NCI-H345 (cell line): ENCODE data around the gene GADD45G.
A peak's percentile ranks its signal among the peaks of the same experiment; 100 is the strongest.

ENCODE experiments used
- DNase-seq: peaks from one replicate; lab custom pipeline; 2025; lab: John Stamatoyannopoulos, UW

Gene GADD45G

DNA sequence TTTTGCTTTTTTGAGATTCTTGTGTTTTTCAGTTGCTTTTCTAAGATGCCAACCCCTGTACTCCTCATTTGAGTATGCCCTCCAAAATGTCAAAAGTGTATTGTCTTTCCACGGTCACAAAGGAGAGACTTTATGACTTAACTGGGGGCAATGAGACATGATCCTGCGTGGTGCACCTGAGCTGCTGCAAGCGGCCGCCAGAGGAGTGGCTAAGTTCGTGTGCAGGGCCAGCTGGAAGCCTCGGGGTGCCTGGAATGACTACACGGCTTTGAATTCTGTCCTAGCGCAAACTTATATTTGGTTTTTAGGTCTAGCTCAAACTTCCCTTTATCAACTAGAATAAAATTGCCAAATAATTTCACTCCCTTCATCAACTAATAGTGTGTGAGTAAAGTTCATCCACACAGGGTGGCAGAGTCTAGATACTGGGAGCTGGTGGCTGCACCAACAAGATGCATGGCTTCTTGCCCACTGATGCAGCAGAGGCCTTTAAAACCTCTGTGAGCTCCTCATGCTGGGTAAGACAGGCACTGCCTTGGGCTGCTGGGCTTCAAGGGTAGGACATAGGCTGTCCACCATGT lies 4.7 kb downstream of the GADD45G start:
- no peak for DNase-seq

DNA sequence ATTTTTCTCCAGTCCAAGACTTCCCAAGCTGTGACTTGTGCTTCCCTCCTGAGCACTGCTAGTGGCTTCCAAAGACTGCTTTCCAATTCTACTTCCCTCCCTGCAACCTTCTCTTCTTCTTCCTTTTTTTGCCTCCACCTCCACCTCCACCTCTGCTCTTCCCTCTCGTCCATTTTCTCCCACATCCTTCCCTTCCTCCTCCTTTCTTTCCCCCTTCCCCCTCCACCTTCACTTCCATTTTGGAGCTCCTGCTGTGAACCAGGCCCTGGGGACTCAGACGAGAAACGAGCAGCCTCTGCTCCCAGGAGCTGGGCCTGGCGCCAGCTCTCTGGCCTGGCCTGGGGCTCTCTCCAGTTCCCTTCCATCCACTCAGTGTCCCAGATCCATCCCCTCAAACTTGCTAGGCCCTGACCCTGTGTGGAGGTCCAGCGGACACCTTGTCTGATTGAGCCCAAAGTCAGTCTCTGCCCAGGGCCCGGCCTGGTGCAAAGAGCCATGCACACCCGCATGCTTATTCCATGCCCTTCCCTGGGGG lies 5.6 kb downstream of the GADD45G start:
- peak; percentile 20 for DNase-seq

DNA sequence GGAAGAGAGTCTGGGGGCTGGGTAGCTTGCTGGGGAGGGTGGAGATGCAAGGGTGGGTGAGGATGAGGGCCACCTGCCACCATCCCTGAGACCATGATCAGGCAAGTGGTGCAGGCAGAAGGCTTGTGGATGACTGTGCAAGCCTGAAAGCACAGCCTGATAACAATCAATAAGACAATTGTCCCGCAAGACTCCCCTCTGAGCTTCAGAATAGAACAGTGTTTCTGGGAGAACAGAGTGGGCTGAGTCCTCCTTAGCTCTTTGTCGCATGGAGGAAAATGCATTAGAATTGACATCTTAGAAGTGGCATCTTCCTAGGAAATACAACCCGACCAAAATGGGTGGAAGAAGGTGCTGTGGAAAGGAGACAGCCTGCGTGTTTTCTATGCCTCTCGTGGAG lies 6.6 kb downstream of the GADD45G start:
- DNase-seq = peak; percentile 53

DNA sequence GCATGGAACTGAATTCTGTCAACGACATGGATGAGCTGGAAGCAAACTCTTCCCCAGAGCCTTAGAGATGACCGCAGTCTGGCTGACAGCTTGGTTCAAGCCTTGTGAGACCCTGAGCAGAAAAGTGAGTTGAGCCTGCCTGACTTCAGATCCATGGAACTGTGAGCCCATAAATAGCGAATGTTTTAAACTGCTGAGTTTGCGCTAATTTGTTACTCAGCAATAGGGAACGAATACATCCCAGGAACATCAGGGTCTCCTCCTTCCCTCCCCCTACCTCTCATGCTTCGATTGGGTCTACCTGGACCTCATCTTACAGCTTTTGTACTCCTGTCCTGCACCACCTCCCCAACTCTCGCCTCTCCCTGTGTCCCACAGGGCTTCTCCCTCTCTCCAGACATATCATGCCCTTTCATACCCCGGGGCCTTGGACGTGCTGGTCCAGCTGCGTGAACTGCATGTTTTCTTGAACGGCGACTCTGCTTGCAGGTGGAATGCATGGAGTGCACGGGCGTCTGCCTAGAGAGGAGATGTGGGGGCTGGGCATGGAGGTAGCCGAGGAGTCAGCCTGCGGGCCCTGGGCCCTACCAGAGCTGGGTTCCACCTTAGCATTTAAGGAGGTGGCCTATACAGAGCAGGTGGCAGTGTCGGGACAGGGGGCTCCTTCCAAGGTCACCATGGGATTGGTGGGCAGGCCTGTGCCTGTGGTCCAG lies 7.9 kb downstream of the GADD45G start:
- DNase-seq = no peak

DNA sequence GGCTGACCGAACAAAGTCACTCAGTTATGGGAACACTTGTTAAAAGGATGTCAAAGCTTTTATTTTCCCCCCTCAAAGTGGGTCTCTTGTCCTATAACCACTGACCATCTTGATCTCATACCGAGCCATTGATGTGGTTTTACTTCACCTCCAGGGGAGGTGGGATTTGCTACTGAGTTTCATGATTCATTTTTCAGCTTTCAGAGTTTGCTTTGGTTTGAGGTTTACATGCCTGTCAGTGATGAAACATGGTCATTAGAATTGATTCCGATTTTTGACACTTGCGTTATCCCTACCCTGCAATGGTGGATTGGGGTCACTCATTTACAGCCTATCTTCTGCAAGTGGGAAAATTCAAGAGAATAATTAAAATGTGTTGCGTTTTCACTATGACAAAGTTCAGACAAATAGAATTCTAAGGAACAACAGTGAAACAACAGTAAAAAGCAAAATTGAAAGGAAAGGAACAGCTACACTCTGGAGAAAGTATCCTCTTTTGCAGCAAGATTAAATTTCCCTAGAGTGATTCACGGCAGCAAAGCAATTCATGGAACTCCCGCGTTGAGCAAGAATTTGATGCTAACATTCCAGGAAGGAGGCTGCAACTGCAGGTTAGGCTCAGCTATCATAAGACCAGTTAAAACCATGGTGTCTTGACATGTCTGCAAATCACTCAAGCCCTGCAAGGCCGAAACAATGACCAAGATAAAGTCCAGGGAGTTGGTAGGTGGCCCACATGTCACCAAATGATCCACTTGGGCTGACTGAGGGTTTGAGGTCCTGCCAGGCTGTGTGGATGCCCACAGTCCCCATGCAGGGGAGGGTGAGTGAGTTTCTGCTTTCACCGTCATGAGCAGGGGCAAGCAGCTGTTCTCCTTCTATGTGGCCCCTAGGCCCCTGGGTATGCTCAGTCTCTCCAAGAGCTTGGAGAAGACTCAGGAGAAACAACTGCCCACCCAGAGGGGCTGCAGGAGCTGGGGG lies 9.4 kb downstream of the GADD45G start:
- DNase-seq = no peak

DNA sequence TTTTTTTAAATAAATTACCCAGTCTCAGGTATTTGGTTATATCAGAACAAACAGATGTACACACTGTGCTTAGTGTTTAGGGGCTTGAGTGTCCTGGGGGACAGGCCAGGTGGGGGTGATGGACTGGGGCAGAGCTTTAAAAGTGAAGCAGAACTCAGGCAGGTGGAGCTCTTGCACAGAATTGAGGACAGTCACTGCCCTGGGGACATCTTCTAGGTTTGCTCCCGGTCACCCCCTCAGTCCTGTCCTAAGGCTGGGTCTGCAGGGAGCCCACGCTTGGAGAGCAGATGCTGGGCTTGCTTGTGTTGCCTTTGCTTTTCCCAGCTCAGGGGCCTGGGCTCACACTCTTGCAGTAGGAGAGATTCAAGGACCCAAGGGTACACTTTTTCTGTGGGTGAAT lies 10.8 kb downstream of the GADD45G start:
- no peak for DNase-seq

DNA sequence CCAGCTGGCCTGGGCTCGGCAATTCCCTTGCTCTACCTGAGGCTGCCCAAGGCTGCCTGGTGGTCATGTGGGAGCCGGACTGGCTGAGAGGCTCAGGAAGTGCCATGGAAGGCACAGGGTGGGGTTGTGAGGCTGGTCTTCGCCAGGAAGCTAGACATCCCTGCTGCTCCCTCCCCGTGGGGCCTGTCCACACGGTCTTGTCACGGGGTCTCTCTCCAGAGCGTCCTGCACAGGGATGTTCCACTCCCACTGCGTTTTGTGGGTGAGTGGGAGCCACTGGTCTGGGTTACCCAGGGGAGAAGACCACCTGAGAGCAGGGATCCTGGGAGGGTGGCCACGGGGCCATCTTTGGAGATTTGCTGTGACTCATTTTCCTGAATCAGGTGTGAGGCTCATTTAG lies 11.6 kb downstream of the GADD45G start:
- no peak for DNase-seq

DNA sequence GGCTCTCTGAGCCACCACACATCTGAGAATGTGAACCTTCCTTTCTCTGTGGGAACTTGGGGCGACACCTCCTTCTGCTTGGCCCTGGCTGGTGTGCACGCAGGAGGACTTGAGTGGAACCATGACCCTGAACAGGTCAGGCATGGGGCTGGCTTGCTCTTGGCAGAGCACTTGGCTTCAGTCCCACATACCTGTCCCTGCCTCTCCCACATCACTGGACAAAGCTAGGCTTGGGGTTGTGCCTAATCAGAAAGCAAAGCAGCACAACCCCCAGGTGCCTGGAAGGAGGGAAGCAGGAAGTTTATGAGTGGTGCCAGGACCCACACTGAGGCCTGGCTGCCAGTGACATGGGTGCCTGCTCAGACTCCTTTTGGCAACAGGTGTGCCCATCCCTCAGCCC lies 13.2 kb downstream of the GADD45G start:
- no peak for DNase-seq

DNA sequence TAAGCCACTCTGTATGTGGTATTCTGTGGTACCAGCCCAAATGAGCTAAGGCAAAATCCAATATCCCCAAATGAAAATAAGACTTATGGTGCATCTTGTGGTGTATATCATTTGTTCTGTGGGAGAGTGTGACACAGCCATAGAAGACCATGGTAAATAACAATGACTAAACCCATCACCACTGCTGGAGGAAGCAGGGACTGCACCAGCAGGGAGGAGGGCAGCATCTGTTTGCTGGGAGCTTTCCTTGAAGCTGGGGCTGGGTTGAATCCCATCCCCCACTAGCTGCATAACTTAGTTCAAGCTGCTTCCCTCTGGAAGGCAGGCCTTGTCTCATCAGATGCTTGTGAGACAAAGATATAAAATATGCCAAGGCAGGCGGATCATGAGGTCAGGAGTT lies 14.2 kb downstream of the GADD45G start:
- no peak for DNase-seq

DNA sequence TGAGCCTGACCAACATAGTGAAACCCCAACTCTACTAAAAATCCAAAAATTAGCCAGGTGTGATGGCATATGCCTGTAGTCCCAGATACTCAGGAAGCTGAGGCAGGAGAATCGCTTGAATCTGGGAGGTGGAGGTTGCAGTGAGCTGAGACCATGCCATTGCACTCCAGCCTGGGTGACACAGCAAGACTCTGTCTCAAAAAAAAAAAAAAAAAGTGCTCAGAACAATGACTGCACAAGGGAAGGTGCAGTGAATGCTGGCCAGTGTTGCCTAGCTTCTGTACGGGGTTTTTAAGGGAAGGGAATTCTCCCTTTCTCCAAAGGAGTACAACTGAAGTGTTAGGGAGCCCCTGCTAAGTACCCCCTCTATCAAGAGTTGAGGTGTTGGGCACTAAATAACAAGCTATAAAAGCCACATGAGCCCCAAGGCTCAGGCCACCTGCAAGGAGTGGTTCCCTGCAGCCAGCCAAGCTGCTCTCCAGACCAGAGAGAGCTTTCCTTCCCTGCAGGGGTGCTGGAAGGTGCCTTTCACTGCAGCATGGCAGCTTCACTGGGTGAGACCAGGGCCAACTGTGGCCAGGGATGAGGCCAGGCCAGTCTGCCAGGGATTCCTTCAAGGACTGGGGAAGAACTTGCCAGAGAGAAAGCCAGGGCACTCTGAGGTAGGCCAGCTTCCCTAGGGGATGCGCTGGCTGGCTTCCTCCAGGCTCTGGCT lies 14.8 kb downstream of the GADD45G start:
- no peak for DNase-seq

DNA sequence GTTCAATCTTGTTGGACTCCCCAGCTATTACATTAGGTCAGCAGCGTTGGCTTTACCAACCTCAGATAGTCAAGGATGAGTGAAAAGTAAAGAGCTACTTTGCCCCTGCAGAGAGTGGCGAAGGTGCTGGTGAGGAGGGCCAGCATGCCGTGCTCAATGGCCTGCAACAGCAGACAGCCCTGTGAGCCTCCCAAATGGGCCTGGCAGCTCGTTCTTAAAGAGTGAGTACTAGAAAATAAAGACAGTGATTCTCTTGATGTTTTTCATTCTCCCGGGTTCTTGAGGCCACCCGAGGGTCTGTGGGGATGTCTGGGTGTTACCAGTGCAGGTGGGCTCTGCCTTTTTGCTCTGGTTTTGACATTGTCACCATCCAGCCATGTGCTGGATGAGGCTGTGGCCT lies 16.2 kb downstream of the GADD45G start:
- DNase-seq = peak; percentile 22

DNA sequence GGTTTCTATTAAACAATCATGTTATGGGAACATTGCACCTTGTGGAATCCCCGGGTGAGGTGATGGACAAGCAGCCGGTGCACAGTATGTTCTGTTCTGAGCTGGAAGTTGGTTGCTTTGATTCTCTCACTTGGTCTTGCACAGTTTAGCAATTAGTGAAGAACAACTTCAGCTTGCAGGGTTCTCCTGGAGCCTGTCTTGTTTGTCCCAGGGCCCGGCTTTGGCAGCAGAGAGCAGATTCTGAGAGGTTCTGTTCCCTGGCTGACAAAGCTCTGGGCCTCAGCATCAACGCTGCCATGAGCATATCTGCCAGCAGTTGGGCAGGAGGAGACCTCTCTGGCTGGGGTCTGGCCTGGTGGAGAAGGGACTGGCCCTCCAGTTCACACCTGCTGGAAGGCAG lies 16.9 kb downstream of the GADD45G start:
- no peak for DNase-seq

DNA sequence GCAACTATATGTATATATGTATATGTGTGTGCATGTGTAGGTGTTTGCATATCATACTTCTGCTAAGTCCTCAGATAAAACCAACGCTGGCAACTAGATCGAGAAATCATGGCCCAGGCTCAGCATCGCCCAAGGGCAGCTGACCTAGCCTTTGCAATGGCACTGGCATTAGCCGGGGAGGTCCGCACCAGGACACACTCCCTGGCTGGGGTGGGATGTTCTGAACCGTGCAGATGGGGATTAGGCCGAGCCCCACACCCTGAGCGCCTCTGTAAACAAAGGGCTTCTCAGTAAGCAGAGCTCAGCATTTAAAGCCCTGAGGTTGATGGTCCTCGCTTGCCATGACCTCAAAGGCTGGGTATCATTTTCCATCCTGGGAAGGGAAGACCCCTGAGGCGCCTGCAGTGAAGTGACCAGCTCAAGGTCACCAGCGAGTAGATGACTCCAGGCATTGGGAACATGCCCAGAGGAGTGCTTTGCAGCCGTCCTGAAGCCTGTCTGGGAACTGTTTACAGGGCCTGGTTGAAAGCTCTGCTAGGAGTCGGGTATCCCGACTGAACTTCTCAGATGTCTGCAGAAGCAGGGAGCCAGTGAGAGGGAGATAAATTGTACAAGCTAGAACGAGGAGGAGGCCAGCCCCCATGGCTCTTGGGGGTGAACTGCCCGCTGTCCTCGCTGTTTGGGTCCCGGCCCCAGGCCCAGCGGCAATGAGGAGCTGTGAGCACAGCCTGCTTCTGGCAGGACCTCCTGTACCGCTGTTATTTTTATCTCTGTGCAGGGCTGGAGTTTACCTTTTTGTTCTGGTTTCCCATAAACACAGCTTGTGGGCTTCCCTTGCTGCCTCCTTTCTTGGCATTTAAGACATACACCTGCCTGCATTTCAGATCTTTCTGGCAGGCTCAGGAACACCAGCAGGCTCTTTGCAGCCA lies 18.4 kb downstream of the GADD45G start:
- no peak for DNase-seq

DNA sequence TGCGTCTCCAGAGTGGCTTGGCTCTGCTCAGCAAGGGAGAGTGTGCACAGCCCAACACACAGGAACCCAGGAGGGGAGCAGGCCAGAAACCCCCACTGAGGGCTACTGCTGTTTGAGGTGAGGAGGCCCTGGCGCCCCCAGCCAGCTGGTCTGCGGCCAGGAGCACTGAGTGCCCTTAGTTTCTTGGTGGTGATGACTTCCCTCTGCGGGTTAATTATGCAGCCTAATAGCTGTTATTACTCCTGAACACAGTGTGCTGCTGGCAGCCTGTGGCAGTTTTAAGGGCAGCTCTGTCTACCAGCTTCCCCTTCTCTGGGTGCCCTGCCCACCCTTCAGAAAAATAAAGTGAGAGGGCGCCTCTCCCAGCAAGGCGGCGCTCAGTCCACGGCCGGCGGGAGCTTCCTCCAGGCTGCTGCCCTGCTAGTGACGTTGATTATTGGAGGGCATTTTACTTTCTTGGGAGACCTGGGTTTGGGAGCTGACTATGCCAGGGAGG lies 19.2 kb downstream of the GADD45G start:
- DNase-seq = no peak

DNA sequence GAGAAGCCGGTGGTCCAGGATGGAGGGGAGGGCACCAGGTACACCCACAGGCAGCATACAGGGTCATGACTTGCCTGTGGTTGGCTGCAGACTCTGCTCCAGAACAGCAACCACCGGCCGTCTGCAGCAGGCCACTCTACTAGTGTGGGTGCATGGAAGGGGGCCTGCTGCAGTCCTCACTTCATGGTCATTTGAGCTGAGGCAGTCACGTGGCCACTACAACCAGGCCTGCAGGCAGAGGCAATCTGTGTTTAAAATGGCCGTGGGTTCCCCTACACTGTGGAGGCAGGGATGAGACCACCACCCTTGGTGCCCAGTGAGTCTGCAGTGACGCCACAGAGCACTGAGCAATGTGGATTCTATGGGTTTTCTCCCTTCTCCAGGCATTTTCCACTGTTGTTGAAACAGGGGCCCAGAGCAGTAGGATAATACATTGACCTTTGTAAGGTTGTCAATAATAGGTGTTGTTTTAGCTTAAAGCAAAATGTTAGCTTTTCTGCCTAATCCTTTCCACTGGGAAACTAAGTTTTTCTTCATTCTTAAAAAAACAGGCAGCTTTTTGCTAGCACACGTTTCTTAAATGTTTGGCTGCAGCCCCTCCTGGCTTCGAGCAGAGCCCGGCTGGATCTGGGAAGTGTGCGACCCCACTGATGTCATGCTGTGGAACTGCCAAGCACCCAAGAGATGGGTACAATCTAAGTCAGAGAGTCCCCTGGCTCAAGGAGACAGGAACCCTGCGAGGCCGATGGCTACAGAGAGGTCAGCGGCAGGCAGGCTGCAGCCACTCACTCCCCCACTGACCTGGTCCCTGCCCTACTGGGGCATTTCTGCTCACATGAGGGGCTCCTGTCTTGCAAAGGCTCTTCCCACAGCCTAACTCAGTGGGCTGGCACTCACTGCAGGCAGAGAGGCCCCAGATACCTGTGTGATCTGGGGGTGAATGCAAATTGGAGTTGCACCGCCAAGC lies 21.2 kb downstream of the GADD45G start:
- no peak for DNase-seq

DNA sequence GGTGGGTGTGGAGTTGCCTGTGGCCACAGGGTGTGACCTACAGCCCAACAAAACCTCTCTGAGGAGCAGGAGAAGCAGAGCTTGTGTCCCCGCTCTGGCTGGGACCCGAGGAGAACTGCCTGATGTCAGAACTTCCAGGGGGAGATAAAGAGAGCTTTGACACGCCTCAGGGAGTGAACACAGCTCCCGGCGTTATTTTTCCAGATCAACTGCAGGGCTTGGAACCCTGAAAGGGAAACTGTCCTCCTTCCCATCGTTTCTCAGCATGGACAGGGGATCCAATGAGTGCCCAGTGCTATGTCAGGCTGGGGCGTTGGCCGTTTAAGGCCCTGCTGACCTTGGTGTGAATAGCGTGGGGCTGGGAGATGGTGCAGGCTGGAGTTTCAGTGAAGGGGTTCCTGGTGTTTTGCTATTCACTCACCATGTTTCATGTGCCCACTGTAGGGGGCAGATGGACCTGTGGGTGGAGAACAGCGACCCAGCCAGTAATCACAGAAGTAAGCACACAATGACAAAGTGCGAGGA lies 22.0 kb downstream of the GADD45G start:
- DNase-seq = no peak

DNA sequence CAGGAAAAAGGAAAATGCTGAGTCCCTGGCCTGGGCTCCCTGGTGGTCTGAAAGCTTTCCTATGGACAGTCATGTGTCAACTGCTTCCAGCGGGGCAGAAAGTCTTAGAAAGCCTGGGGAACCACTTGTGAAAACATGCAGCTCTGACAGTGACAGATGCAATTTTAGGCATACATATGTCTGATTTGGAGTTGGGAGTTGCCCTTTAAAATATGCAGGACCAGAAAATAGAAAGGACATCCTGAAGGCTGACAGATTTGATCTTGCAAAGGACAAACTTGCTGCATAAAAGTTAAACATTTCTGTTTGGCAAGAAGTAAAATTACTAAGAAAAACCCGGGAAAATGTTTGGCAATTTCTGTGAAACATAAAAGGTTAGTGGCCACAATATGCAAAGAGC lies 23.8 kb downstream of the GADD45G start:
- no peak for DNase-seq

DNA sequence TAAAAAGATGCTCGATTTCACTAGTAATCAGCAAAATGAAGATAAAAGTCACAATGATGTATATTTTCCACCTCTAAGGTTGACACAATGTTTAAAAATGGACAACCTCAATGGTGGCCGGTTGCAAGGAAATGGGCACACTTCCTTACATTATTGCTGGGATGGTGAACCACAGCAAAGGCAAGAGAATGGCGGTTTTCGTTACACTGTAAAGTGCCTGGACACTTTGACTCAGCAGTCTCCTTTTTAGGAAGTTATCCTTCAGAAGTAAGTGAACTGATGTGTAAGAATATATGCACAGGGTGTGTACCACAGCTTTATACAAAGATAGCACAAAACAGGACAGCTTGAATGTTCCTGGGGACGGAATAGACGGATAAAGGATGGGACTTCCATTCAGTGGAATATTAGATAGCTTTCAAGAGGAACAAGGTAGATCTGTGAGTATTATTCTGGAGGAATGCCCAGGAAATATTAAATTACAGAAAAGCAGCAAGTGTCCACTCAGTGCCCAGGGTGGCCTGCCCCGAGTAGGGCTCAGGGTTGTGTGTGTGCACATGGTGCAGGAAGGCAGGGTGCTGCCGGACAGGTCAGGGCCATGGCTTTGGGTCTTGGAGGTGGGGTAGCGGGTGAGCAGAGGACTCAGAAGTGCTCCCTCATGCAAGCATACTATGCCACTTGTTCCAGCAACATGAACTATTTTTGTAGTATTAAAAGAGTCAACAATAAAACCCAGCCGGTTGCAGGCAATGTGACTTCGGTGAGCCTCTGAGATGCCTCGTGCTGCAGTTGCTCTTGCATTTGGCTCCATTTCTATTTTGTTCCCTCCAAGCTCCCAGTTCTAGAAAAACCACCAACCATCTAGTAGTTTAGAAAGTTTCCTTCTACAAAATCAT lies 24.5 kb downstream of the GADD45G start:
- no peak for DNase-seq
